ENCODE measurements around the gene LCN15.

DNA sequence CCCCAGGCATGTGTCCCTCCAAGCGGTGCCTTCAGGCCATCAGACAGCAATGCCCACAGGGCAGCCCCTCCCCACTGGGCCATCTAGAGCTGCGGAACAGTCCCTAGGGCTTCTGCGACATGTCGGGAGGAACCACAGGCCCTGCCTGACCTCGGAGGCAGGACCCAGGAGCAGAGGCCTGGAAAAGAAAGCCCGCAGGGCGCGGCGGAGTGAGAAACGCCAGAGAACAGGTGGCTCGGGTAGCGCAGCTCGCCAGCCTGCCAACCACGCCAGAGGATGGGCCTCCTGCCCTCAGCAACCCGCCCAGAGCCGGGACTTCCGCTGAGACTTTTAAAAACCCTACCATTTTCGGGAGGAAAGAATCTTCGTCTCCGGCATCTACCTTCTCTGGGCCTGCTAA lies 7.0 kb downstream of the LCN15 start:
- TF ChIP-seq EP300 (IDR thresholded peaks at IDR 0.05; ENCODE audit: low read depth), result no peak
- TF ChIP-seq, protein P1, sequence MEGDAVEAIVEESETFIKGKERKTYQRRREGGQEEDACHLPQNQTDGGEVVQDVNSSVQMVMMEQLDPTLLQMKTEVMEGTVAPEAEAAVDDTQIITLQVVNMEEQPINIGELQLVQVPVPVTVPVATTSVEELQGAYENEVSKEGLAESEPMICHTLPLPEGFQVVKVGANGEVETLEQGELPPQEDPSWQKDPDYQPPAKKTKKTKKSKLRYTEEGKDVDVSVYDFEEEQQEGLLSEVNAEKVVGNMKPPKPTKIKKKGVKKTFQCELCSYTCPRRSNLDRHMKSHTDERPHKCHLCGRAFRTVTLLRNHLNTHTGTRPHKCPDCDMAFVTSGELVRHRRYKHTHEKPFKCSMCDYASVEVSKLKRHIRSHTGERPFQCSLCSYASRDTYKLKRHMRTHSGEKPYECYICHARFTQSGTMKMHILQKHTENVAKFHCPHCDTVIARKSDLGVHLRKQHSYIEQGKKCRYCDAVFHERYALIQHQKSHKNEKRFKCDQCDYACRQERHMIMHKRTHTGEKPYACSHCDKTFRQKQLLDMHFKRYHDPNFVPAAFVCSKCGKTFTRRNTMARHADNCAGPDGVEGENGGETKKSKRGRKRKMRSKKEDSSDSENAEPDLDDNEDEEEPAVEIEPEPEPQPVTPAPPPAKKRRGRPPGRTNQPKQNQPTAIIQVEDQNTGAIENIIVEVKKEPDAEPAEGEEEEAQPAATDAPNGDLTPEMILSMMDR (IDR thresholded peaks at IDR 0.05), result no peak

All from transverse colon (tissue), 3 donors.